Ovary (tissue), 9 donors: Measurements from ENCODE around the gene AMDHD1. TPM values are rescaled to one million over a fixed set of nuclear protein-coding genes. Genes with fewer than 3 reads are reported as not detected.

Source experiments
- DNase-seq, 5 donors: peaks; one replicate each; pipeline ENCODE4 v3.0.0-alpha.2; 2019 to 2020
- H3K27ac ChIP-seq, 2 donors: fragments of 200-600 bp; one replicate each; pipeline versions ENCODE4 v1.5.1 to v1.8.0; 2019 to 2022
- H3K27me3 ChIP-seq: fragments of 200-600 bp; one replicate; pipeline ENCODE4 v1.8.0; 2022
- H3K36me3 ChIP-seq: fragments of 200-600 bp; sonication (generic); one replicate; pipeline ENCODE4 v1.5.1; 2019
- H3K4me1 ChIP-seq: one replicate; pipeline ENCODE4 v1.8.1; 2013; ENCODE audit warnings: mild to moderate bottlenecking, moderate library complexity; ENCODE audit not compliant: insufficient read depth
- H3K4me3 ChIP-seq: fragments of 200-600 bp; sonication (generic); one replicate; pipeline ENCODE4 v1.5.1; 2017
- H3K9me3 ChIP-seq, 2 donors: fragments of 200-600 bp in 1 of 2; sonication (generic) in 1 of 2; one replicate each; pipeline versions ENCODE4 v1.5.1 to v1.8.1; 2013 to 2019; ENCODE audit warnings: mild to moderate bottlenecking in 1 of 2, moderate library complexity in 1 of 2
- EP300 ChIP-seq: sonication (generic); formaldehyde crosslinking; IDR thresholded peaks from one replicate; pipeline ENCODE4 v1.6.1; 2017; ENCODE audit warnings: antibody characterized with exemption
- POLR2A ChIP-seq: fragments of 450-650 bp; IDR thresholded peaks from one replicate; pipeline ENCODE4 v1.6.1; 2017; ENCODE audit warnings: antibody characterized with exemption, mild to moderate bottlenecking, moderate library complexity
- WGBS, 3 donors: extraction: QIAGEN DNeasy Blood & Tissue Kit in 1 of 3; methylation state at CpG; one replicate each; pipeline versions ENCODE4 v1.1.5 to v1.1.7; 2013 to 2017; 5-methylcytosine and 5-hydroxymethylcytosine counted together
- intact Hi-C, 4 donors: fragments of 100-400 bp; cut with DNase I; formaldehyde crosslinking; loops; one replicate each; pipeline versions ENCODE4 v1.11.0 to v1.15.1; 2022 to 2023
- polyA plus RNA-seq, 2 donors: library from polyadenylated mRNA; stranded (reverse); fragments of 200-250 nt in 1 of 2; fragments of 350-450 nt in 1 of 2; fragmentation: Illumina TruSeq in 1 of 2; extraction: RNeasy Lipid Tissue Mini Kit (QIAGEN cat#74804) in 1 of 2; gene quantifications; one replicate each; pipeline ENCODE4 v1.2.3, GENCODE V29; 2013 to 2014
- total RNA-seq, 7 donors: library from RNA; depleted of rRNA in 2 of 7; stranded (reverse); fragments of >200 nt in 2 of 7; fragmentation: NEBNext Ultra II Directional in 3 of 7; extraction: Animal tissue kit (Norgen Biotek cat#: 25700) in 3 of 7; gene quantifications; one replicate each; pipeline versions ENCODE4 v1.1.0 to v1.2.4, GENCODE V29; 2016 to 2023
- TF ChIP-seq, protein P1 (sequence below), 3 donors: fragments of 450-650 bp in 2 of 3; fragments of 200-600 bp in 1 of 3; IDR thresholded peaks; one replicate each; pipeline versions ENCODE4 v1.5.1 to v1.8.0; 2016 to 2022; ENCODE audit warnings: antibody characterized with exemption in 3 of 3, mild to moderate bottlenecking in 1 of 3
- donor health status: DM: no; HTN: no; CAD: no; lungs with moderate emphysema.
- donor health status: DM: no; HTN: no; CAD: no.
- donor health status: Bipolar disorder and iron deficiency.
- donor health status: DM: yes; HTN: yes; CAD: no.
- donor health status: DM: no; HTN: no; CAD: no.
- donor health status: DM: yes; HTN: yes; CAD: no.

AMDHD1 gene
- total and polyA plus RNA-seq, 9 donors: 0.13 to 6.1 (median 0.57) TPM; not detected in 4

DNA sequence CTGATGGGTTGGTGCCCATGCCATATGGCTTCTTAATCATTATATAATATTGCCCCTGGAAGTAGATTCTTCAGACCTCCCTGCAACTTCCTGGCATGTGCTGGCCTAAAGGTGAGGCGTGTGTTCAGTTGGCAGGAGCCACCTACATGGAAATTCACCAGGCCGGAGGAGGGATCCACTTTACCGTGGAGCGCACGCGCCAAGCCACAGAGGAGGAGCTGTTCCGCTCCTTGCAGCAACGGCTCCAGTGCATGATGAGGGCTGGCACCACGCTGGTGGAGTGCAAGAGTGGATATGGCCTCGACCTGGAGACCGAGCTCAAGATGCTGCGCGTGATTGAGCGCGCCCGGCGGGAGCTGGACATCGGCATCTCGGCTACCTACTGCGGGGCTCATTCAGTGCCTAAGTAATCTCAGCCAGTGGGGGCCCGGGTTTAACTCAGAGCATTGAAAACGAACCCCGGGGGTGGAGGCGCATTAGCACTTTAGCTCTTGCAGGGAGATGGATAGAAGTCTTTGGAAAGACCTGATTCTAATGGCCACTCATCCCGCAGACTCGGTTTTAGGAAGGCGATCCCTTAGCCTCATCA lies 13.5 kb downstream of the AMDHD1 start:
- H3K9me3 ChIP-seq: no peaks in the 10 kb centered on the region
- no peak overlapping the region for H3K4me3 ChIP-seq
- no peaks in the 10 kb centered on the region for H3K27me3 ChIP-seq
- TF ChIP-seq EP300 (no peak), POLR2A (no peak)
- TF ChIP-seq, protein P1, sequence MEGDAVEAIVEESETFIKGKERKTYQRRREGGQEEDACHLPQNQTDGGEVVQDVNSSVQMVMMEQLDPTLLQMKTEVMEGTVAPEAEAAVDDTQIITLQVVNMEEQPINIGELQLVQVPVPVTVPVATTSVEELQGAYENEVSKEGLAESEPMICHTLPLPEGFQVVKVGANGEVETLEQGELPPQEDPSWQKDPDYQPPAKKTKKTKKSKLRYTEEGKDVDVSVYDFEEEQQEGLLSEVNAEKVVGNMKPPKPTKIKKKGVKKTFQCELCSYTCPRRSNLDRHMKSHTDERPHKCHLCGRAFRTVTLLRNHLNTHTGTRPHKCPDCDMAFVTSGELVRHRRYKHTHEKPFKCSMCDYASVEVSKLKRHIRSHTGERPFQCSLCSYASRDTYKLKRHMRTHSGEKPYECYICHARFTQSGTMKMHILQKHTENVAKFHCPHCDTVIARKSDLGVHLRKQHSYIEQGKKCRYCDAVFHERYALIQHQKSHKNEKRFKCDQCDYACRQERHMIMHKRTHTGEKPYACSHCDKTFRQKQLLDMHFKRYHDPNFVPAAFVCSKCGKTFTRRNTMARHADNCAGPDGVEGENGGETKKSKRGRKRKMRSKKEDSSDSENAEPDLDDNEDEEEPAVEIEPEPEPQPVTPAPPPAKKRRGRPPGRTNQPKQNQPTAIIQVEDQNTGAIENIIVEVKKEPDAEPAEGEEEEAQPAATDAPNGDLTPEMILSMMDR (IDR thresholded peaks at IDR 0.05): no peak
- intact Hi-C loops: no loop called here
- no peaks in the 10 kb centered on the region for H3K4me1 ChIP-seq
- no peak for DNase-seq
- H3K27ac ChIP-seq: no peak overlapping the region
- 56 to 63% (median 58%) methylated on average over 27 of the region's 27 CpGs for WGBS, 3 donors
- no peaks in the 10 kb centered on the region for H3K36me3 ChIP-seq

DNA sequence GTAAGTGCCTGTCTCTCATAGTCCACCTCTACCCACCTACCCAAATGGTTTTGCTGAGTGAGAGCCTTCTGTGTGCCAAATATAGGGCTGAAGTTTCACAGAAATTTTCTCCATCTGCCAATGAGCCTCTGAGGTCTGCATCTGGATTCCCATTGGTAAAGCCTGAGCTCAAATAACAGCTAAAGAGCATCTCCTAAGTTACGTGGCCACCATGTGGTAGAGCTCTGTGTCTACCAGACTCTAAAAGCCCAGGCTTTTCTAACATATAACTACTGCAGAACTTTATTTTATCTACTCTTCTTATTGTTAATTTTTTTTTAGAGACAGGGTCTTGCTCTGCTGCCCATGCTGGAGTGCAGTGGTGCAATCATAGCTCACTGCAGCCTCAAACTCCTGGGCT lies 16.0 kb downstream of the AMDHD1 start:
- Histone ChIP-seq H3K4me3 (no peak overlapping the region), H3K27me3 (no peaks in the 10 kb centered on the region), H3K27ac (no peak overlapping the region), H3K9me3 (no peaks in the 10 kb centered on the region), H3K36me3 (no peaks in the 10 kb centered on the region), H3K4me1 (no peaks in the 10 kb centered on the region)
- DNase-seq: no peak
- WGBS, 3 donors: 26 to 31% (median 29%) methylated on average over 1 of the region's 1 CpG
- intact Hi-C loops: no loop called here
- TF ChIP-seq POLR2A (no peak), EP300 (no peak)
- TF ChIP-seq, protein P1 (IDR thresholded peaks at IDR 0.05): no peak

DNA sequence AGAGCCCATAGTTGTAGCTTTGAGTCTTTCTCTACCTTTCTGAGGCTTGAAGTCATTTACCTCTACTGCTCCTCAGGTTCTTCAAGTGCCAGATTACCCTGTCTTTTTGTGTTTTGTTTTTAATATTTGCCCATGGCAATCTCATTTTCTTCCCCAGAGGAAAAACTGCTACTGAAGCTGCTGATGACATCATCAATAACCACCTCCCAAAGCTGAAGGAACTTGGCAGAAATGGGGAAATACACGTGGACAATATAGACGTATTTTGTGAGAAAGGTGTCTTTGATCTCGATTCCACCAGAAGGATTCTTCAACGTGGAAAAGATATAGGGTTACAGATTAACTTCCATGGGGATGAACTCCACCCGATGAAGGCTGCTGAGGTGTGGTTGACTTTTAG lies 17.1 kb downstream of the AMDHD1 start:
- H3K27me3 ChIP-seq: no peaks in the 10 kb centered on the region
- 63 to 71% (median 66%) methylated on average over 5 of the region's 5 CpGs for WGBS, 3 donors

DNA sequence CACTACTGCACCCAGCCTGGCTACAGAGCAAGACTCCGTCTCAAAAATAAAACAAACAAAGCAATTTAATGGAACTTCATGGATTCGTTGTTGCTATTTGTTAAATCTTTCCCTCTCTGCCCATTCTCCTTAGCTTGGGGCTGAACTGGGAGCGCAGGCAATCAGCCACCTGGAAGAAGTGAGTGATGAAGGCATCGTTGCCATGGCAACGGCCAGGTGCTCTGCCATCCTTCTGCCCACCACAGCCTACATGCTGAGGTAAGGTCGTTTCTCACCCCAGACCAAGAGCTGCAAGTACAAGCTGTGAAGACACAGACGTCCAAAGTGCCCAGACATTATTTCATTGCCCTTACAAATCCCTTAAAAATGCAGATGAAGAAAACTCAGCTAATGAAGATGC lies 19.1 kb downstream of the AMDHD1 start:
- no peaks in the 10 kb centered on the region for H3K9me3 ChIP-seq
- TF ChIP-seq, protein P1 (IDR thresholded peaks at IDR 0.05): no peak
- no peak for TF ChIP-seq POLR2A
- no peak for TF ChIP-seq EP300
- no peak overlapping the region for H3K4me3 ChIP-seq

More for the DNA sequence above, 17.1 kb downstream of the AMDHD1 start:
- TF ChIP-seq EP300: no peak
- TF ChIP-seq, protein P1 (IDR thresholded peaks at IDR 0.05): no peak
- no peak for TF ChIP-seq POLR2A
- Histone ChIP-seq H3K4me1 (no peaks in the 10 kb centered on the region), H3K27ac (no peak overlapping the region), H3K4me3 (no peak overlapping the region), H3K36me3 (no peaks in the 10 kb centered on the region), H3K9me3 (no peaks in the 10 kb centered on the region)
- intact Hi-C loops: no loop called here
- no peak for DNase-seq

More for the DNA sequence above, 19.1 kb downstream of the AMDHD1 start:
- H3K27ac ChIP-seq: no peak overlapping the region
- no peaks in the 10 kb centered on the region for H3K4me1 ChIP-seq
- no peaks in the 10 kb centered on the region for H3K27me3 ChIP-seq
- DNase-seq: no peak
- WGBS, 3 donors: 60 to 77% (median 69%) methylated on average over 7 of the region's 7 CpGs
- intact Hi-C loops: no loop called here
- H3K36me3 ChIP-seq: no peaks in the 10 kb centered on the region
